K562 (cell line): Measurements from ENCODE around the gene PHYKPL. TPM values are rescaled to one million over a fixed set of nuclear protein-coding genes. Genes with fewer than 3 reads are reported as not detected.

ENCODE experiments used
- CBFA2T3 ChIP-seq: fragments of 450-650 bp; IDR thresholded peaks from 2 replicates; pipeline ENCODE4 v1.6.1; 2017
- HDAC1 ChIP-seq, 2 experiments: fragments of 450-650 bp; IDR thresholded peaks; 2 replicates each; pipeline ENCODE4 v1.6.1; 2016 to 2017; ENCODE audit warnings: inconsistent platforms in 1 of 2, mild to moderate bottlenecking in 1 of 2, moderate library complexity in 1 of 2
- HMBOX1 ChIP-seq: sonication (generic); IDR thresholded peaks from 2 replicates; pipeline ENCODE4 v1.6.1; 2016
- MAFF ChIP-seq: IDR thresholded peaks from 2 replicates; pipeline ENCODE4 v1.6.1; 2012; ENCODE audit warnings: low read length, improper control_type of control experiment
- MYNN ChIP-seq, 2 experiments: sonication (generic); formaldehyde crosslinking in 1 of 2; IDR thresholded peaks; 2 replicates each; pipeline versions ENCODE4 v1.5.0 to v1.6.1; 2016 to 2020; ENCODE audit warnings: antibody characterized with exemption in 1 of 2, missing genetic modification reagents in 1 of 2
- NUFIP1 ChIP-seq: fragments of 450-650 bp; IDR thresholded peaks from 2 replicates; pipeline ENCODE4 v1.6.1; 2018; ENCODE audit not compliant: partially characterized antibody
- POLR2AphosphoS5 ChIP-seq: IDR thresholded peaks from 2 replicates; pipeline ENCODE4 v1.6.1; 2011; ENCODE audit warnings: mild to moderate bottlenecking, low read depth, low read length, moderate library complexity; ENCODE audit not compliant: control insufficient read depth, insufficient read depth
- SMAD1 ChIP-seq: fragments of 150-350 bp; IDR thresholded peaks from 2 replicates; pipeline ENCODE4 v1.6.1; 2014; ENCODE audit warnings: low read length, low read depth; ENCODE audit not compliant: partially characterized antibody
- SMARCA5 ChIP-seq: fragments of 450-650 bp; IDR thresholded peaks from 2 replicates; pipeline ENCODE4 v1.6.1; 2016
- SMARCC2 ChIP-seq: fragments of 450-650 bp; IDR thresholded peaks from 2 replicates; pipeline ENCODE4 v1.6.1; 2017; ENCODE audit warnings: antibody characterized with exemption, moderate library complexity, mild to moderate bottlenecking, low read depth
- TBL1XR1 ChIP-seq, 2 experiments: IDR thresholded peaks; 2 replicates each; pipeline ENCODE4 v1.6.1; 2012; ENCODE audit warnings: improper control_type of control experiment in 2 of 2, low read length in 2 of 2, mild to moderate bottlenecking in 1 of 2
- TSC22D4 ChIP-seq: fragments of 450-650 bp; IDR thresholded peaks from 2 replicates; pipeline ENCODE4 v1.6.1; 2016; ENCODE audit warnings: missing genetic modification characterization, missing biosample characterization, control low read depth
- VEZF1 ChIP-seq: fragments of 200-800 bp; sonication (Bioruptor generic); IDR thresholded peaks from 2 replicates; pipeline ENCODE4 v1.6.1; 2017; ENCODE audit warnings: missing genetic modification characterization, missing compliant biosample characterization
- ZBTB11 ChIP-seq, 3 experiments: fragments of 200-800 bp in 1 of 3; fragments of 250-450 bp in 1 of 3; fragments of 450-650 bp in 1 of 3; sonication (Bioruptor Pico) in 1 of 3; sonication (Bioruptor generic) in 1 of 3; formaldehyde crosslinking in 1 of 3; IDR thresholded peaks; 2 replicates each; pipeline versions ENCODE4 v1.6.1 to v1.8.0; 2016 to 2022; ENCODE audit warnings: mild to moderate bottlenecking in 2 of 3, missing genetic modification characterization in 2 of 3, missing compliant biosample characterization in 1 of 3, moderate library complexity in 1 of 3
- ZFX ChIP-seq: sonication (generic); formaldehyde crosslinking; IDR thresholded peaks from 2 replicates; pipeline ENCODE4 v1.8.0; 2022; ENCODE audit warnings: mild to moderate bottlenecking, missing genetic modification reagents, moderate library complexity
- ZNF316 ChIP-seq: fragments of 450-650 bp; IDR thresholded peaks from 2 replicates; pipeline ENCODE4 v1.6.1; 2016
- ZNF551 ChIP-seq: fragments of 250-450 bp; sonication (Bioruptor Pico); IDR thresholded peaks from 2 replicates; pipeline ENCODE4 v1.5.0; 2021; ENCODE audit warnings: mild to moderate bottlenecking, moderate library complexity
- polyA plus RNA-seq, 8 experiments: library from polyadenylated mRNA; depleted of rRNA in 4 of 8; stranded (reverse) in 5 of 8; unstranded in 3 of 8; fragments of >200 nt; fragmentation: Nextera tagmentation in 2 of 8; fragmentation: Illumina TruSeq in 1 of 8; extraction: Ambion mirVana in 2 of 8; extraction: Trizol in 1 of 8; gene quantifications; 2 replicates each; pipeline versions ENCODE4 v1.2.1 to v1.2.3, GENCODE V29; 2011 to 2014; ENCODE audit warnings: inconsistent platforms in 1 of 8, missing spikeins in 1 of 8
- total RNA-seq, 7 experiments: library from RNA; depleted of rRNA in 6 of 7; stranded (reverse); fragments of >200 nt in 6 of 7; fragmentation: Illumina TruSeq in 2 of 7; extraction: Trizol in 2 of 7; gene quantifications; 2 replicates each; pipeline versions ENCODE4 v1.2.1 to v1.2.3, GENCODE V29; 2011 to 2021; ENCODE audit warnings: low replicate concordance in 1 of 7
- TF ChIP-seq, protein P1 (sequence below): fragments of 450-650 bp; IDR thresholded peaks from 2 replicates; pipeline ENCODE4 v1.6.1; 2016; ENCODE audit warnings: borderline replicate concordance

The PHYKPL gene
- total and polyA plus RNA-seq, 9 of the 15 experiments (the other 6 are each of a cell fraction or from before 2014, with no cell fraction given) = 4.7 to 34.7 (median 18.6) TPM

DNA sequence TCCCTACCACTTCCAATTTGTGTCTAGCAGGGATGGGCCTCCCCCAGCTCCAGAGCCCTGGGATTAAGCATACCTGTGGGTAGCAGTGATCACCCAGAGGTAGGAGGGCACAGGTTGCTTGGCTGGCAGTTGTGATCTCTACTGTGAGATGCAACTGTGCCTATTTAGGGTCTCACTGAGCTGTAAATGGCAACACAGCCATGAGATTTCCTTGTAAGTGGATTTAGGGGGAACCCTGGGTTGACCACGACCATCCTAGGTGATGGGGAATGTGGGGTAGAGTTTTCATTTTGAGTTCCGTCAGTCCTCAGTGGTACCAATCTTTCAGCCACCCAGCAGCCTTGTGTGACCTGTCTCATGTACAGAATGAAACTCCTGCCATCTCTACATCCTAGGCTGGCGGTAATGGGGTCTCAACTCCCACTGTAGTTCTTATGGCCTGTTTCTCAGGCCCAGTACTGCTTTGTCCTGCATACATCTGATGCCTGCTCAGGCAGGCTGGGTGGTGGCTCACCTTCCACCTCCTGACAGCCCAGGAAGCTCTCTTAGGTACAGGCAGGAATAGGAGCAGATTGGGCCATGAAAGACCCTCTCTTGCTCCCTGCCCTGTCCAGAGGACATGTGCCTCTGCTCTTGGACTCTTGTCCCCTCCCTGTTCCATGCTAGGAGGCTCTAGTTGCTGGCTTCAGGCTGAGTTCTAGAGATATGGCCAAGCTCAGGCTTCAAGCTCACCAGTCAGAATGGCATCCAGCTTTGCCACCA, 20.2 kb downstream of the PHYKPL start (continued):
- TF ChIP-seq, protein P1, sequence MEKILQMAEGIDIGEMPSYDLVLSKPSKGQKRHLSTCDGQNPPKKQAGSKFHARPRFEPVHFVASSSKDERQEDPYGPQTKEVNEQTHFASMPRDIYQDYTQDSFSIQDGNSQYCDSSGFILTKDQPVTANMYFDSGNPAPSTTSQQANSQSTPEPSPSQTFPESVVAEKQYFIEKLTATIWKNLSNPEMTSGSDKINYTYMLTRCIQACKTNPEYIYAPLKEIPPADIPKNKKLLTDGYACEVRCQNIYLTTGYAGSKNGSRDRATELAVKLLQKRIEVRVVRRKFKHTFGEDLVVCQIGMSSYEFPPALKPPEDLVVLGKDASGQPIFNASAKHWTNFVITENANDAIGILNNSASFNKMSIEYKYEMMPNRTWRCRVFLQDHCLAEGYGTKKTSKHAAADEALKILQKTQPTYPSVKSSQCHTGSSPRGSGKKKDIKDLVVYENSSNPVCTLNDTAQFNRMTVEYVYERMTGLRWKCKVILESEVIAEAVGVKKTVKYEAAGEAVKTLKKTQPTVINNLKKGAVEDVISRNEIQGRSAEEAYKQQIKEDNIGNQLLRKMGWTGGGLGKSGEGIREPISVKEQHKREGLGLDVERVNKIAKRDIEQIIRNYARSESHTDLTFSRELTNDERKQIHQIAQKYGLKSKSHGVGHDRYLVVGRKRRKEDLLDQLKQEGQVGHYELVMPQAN = no peak
- TF ChIP-seq SMAD1 = peak; percentile 26
- TF ChIP-seq CBFA2T3 = no peak
- TF ChIP-seq ZFX = no peak
- TF ChIP-seq TBL1XR1 (IDR thresholded peaks at IDR 0.05; ENCODE audit: low read length in 2 of 2) = no peak
- TF ChIP-seq HMBOX1 = no peak
- TF ChIP-seq ZBTB11 (CRISPR knock-in tag; IDR thresholded peaks at IDR 0.05) = 0 out of 6 replicates have a peak, but pooled peaks of 1 of the 3 experiments have one; percentile 20
- no peak for TF ChIP-seq SMARCC2
- peak; percentile 54; the same call in 1 of the 2 replicates for TF ChIP-seq MYNN (IDR thresholded peaks at IDR 0.05)
- no peak for TF ChIP-seq MYNN (CRISPR knock-in tag; IDR thresholded peaks at IDR 0.05)
- no peak for TF ChIP-seq NUFIP1
- TF ChIP-seq ZNF316 = no peak
- peak; percentile 57 for TF ChIP-seq POLR2AphosphoS5
- TF ChIP-seq HDAC1 (IDR thresholded peaks at IDR 0.05) = no peak
- TF ChIP-seq VEZF1 = no peak
- no peak for TF ChIP-seq TSC22D4 (tag)
- TF ChIP-seq SMARCA5 = no peak
- TF ChIP-seq ZNF551 (CRISPR knock-in tag) = no peak
- TF ChIP-seq MAFF = no peak
